ENCODE measurements around the gene PKD2L2.
"Not testable (repeated sequence)": the region's sequence is repeated elsewhere in the genome, so short reads cannot be mapped to it uniquely, and the experiment has no call there.

Gene PKD2L2

GRCh38 chr5:137888863-137889759 is at the start of gene PKD2L2:
Gene PKD2L2, plus strand, starts transcription at chr5:137889457. Its CDS starts 35 bp downstream, at chr5:137889492.
- peak; percentile 92 for DNase-seq

GRCh38 chr5:137842296-137842695 is 47.0 kb upstream of the PKD2L2 start:
- DNase-seq: no peak

- DNase-seq: no peak
These were observed 45.5 kb upstream of the PKD2L2 start for GRCh38 chr5:137843676-137844299.

GRCh38 chr5:137845472-137845871 is 43.8 kb upstream of the PKD2L2 start:
- no peak for DNase-seq

- no peak for DNase-seq
These were observed 41.6 kb upstream of the PKD2L2 start for GRCh38 chr5:137847687-137848086.

GRCh38 chr5:137853165-137853564 is 36.1 kb upstream of the PKD2L2 start:
- not testable (repeated sequence) for DNase-seq

- no peak for DNase-seq
These were observed 33.1 kb upstream of the PKD2L2 start for GRCh38 chr5:137856201-137856600.

- no peak for DNase-seq
These were observed 32.1 kb upstream of the PKD2L2 start for GRCh38 chr5:137856916-137857862.

GRCh38 chr5:137858223-137858916 is 30.9 kb upstream of the PKD2L2 start:
- no peak for DNase-seq

- no peak for DNase-seq
These were observed 30.3 kb upstream of the PKD2L2 start for GRCh38 chr5:137858954-137859353.

- DNase-seq: no peak
These were observed 27.0 kb upstream of the PKD2L2 start for GRCh38 chr5:137862251-137862650.

- DNase-seq: not testable (repeated sequence)
These were observed 25.6 kb upstream of the PKD2L2 start for GRCh38 chr5:137863653-137864052.

- no peak for DNase-seq
These were observed 22.5 kb upstream of the PKD2L2 start for GRCh38 chr5:137866541-137867388.

- DNase-seq: no peak
These were observed 21.6 kb upstream of the PKD2L2 start, which contains the start of gene MYOT for GRCh38 chr5:137867664-137868063. Gene MYOT, plus strand, starts transcription at chr5:137867860. Its CDS starts 2,792 bp downstream, at chr5:137870652.

GRCh38 chr5:137870647-137871339 is 18.5 kb upstream of the PKD2L2 start:
- no peak for DNase-seq

GRCh38 chr5:137871571-137871970 is 17.7 kb upstream of the PKD2L2 start:
- DNase-seq: no peak

GRCh38 chr5:137872466-137872865 is 16.8 kb upstream of the PKD2L2 start:
- no peak for DNase-seq

- no peak for DNase-seq
These were observed 13.2 kb upstream of the PKD2L2 start for GRCh38 chr5:137876101-137876500.

GRCh38 chr5:137880313-137880712 is 8.9 kb upstream of the PKD2L2 start:
- DNase-seq: no peak

- no peak for DNase-seq
These were observed 1.4 kb upstream of the PKD2L2 start for GRCh38 chr5:137887831-137888230.

- DNase-seq: no peak
These were observed 793 bp upstream of the PKD2L2 start for GRCh38 chr5:137888466-137888862.
